ENCODE measurements around the gene DENND1C.

Gene DENND1C

GRCh38 chr19:6466526-6467248, 14.9 kb downstream of the DENND1C start:
- FAIRE-seq, result no peak
- no peak for TF ChIP-seq CTCF (IDR thresholded peaks at IDR 0.05; ENCODE audit: insufficient read depth, missing control alignments)

GRCh38 chr19:6465663-6466062, 15.9 kb downstream of the DENND1C start:
- DNase-seq (ENCODE audit: insufficient read length, low spot score) (no peak), FAIRE-seq (no peak)
- no peak for TF ChIP-seq CTCF (IDR thresholded peaks at IDR 0.05; ENCODE audit: insufficient read depth, missing control alignments)

More at GRCh38 chr19:6466526-6467248, 14.9 kb downstream of the DENND1C start:
- DNase-seq (ENCODE audit: insufficient read length, low spot score), result no peak

GRCh38 chr19:6465006-6465405, 16.6 kb downstream of the DENND1C start:
- TF ChIP-seq CTCF (IDR thresholded peaks at IDR 0.05; ENCODE audit: insufficient read depth, missing control alignments), result no peak
- no peak for FAIRE-seq
- no peak for DNase-seq (ENCODE audit: insufficient read length, low spot score)

DNA sequence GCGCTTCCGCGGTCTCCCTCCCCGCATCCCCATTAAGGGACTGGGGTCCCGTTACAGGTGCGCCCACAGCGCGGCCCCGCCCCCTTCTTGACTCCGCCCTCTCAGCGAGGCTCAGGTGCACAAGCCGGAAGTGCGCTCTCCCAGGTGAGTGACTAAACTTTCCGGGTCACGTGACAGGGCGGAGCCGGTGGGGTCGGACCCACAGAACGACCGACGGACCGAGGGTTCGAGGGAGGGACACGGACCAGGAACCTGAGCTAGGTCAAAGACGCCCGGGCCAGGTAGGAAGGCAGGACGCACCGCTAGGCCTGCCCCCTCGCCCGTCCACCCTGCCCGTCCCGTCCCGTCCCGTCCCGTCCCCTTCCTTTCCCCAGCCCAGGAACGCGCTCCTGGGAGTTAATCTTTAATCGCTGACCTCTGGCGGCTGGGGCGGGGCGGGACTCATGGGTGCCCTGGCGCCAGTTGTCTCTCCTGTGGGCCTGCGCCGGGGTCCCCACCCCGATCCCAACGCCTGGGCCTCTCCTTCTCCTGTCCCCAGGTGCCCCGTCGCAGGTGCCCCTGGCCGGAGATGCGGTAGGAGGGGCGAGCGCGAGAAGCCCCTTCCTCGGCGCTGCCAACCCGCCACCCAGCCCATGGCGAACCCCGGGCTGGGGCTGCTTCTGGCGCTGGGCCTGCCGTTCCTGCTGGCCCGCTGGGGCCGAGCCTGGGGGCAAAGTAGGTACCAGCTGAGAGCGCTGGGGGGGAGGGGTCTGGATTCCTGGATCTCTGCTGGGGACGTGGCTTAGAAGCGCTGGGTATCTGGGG, 17.3 kb downstream of the DENND1C start, which contains the start of gene CRB3:
TSS of gene CRB3 (plus strand) at position 202 of the 804 bp plus-strand sequence. CDS start at position 633, 431 bp downstream.
- FAIRE-seq (no peak), DNase-seq (ENCODE audit: insufficient read length, low spot score) (no peak)
- no peak for TF ChIP-seq CTCF (IDR thresholded peaks at IDR 0.05; ENCODE audit: insufficient read depth, missing control alignments)

DNA sequence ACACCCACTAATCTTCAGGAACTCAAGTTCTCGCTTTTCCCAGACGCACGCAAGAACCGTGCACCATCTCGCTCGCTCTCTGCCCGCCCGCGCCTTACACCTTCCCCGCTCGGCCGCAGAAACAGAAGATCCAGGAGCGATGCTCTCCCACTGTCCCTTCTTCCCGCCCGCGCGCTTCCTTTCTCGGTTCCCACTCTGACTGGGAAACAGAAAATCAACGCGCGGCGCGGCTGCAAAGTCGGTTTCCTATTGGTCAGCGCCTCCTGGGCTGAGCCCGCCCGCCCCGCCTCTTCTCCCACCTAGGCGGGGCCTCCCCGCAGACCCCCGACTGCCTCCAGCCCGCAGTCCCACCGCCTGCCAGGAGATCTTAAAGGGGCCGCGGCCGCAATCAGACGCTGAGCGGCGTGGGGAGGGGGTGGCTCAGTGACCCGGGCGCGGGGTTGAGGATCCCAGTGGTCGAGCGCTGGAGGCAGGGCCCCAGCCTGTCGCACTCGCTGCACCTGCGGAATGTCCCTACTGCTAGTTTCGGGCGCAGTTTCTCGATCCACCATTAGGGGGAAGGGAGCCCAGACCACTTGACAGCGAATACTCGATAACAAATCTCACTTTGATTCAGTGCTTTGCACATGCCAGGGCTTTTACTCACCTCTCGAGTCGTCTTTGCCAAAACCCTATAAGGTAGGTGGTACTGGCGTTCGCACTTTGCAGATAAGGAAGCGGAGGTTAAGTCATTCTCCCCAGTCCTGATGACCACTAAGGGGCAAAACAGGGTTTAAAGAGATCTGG, 21.3 kb downstream of the DENND1C start:
- peak; percentile 12 for TF ChIP-seq CTCF (IDR thresholded peaks at IDR 0.05; ENCODE audit: insufficient read depth, missing control alignments)
- DNase-seq (ENCODE audit: insufficient read length, low spot score) (peak; percentile 91), FAIRE-seq (no peak)

GRCh38 chr19:6459262-6460098, 22.1 kb downstream of the DENND1C start, which contains the start of gene SLC25A23:
Gene SLC25A23 (minus strand): TSS chr19:6459792. CDS start chr19:6459628, 164 bp downstream.
- FAIRE-seq (no peak), DNase-seq (ENCODE audit: insufficient read length, low spot score) (peak; percentile 93)
- no peak for TF ChIP-seq CTCF (IDR thresholded peaks at IDR 0.05; ENCODE audit: insufficient read depth, missing control alignments)
